Ovary (tissue), 3 donors: ENCODE measurements around the gene ARHGAP40.

Experiments used
- EP300 ChIP-seq: sonication (generic); formaldehyde crosslinking; IDR thresholded peaks from one replicate; pipeline ENCODE4 v1.6.1; 2017; ENCODE audit warnings: antibody characterized with exemption
- POLR2A ChIP-seq: fragments of 450-650 bp; IDR thresholded peaks from one replicate; pipeline ENCODE4 v1.6.1; 2017; ENCODE audit warnings: antibody characterized with exemption, mild to moderate bottlenecking, moderate library complexity
- TF ChIP-seq, protein P1 (sequence below), 3 donors: fragments of 450-650 bp in 2 of 3; fragments of 200-600 bp in 1 of 3; IDR thresholded peaks; one replicate each; pipeline versions ENCODE4 v1.5.1 to v1.8.0; 2016 to 2022; ENCODE audit warnings: antibody characterized with exemption in 3 of 3, mild to moderate bottlenecking in 1 of 3
- donor health status: DM: no; HTN: no; CAD: no.

DNA sequence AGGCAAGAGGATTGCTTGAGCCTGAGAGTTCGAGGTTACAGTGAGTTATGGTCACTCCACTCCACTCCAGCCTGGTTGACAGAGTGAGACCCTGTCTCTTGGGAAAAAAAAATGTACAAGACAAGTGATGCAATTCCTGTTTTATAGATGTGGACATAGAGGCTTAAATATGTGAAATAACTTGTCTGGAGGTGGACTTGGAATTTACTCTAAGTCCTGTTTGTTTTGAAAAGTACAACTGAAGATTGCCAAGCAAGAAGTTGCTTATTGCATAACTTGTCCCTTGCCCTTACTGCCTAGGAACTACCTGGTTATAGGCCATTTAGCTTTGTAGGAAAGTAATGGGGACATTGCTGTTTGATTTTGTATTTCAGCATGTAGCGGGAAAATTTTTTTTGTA lies 46.6 kb upstream of the ARHGAP40 start:
- TF ChIP-seq POLR2A: no peak
- TF ChIP-seq, protein P1, sequence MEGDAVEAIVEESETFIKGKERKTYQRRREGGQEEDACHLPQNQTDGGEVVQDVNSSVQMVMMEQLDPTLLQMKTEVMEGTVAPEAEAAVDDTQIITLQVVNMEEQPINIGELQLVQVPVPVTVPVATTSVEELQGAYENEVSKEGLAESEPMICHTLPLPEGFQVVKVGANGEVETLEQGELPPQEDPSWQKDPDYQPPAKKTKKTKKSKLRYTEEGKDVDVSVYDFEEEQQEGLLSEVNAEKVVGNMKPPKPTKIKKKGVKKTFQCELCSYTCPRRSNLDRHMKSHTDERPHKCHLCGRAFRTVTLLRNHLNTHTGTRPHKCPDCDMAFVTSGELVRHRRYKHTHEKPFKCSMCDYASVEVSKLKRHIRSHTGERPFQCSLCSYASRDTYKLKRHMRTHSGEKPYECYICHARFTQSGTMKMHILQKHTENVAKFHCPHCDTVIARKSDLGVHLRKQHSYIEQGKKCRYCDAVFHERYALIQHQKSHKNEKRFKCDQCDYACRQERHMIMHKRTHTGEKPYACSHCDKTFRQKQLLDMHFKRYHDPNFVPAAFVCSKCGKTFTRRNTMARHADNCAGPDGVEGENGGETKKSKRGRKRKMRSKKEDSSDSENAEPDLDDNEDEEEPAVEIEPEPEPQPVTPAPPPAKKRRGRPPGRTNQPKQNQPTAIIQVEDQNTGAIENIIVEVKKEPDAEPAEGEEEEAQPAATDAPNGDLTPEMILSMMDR (IDR thresholded peaks at IDR 0.05): no peak
- TF ChIP-seq EP300: no peak
